ENCODE measurements around the gene MYT1. TPM values are rescaled to one million over a fixed set of nuclear protein-coding genes. Genes with fewer than 3 reads are reported as not detected.

Gene MYT1
- total and polyA plus RNA-seq, 2 of the 13 experiments (the other 11 are each of a cell fraction or from before 2014, with no cell fraction given): 0.58 to 2.5 TPM

- 0 out of 2 replicates have a peak, but pooled peaks have one; percentile 57 for TF ChIP-seq JUND (CRISPR knock-in tag; IDR thresholded peaks at IDR 0.05)
- no peak for TF ChIP-seq DDIT3 (CRISPR knock-in tag; IDR thresholded peaks at IDR 0.05)
- TF ChIP-seq ZNF576 (CRISPR knock-in tag; IDR thresholded peaks at IDR 0.05): no peak
- peak; percentile 70 for TF ChIP-seq ZNF788 (CRISPR knock-in tag; IDR thresholded peaks at IDR 0.05; ENCODE audit: borderline replicate concordance)
- TF ChIP-seq HNRNPLL (IDR thresholded peaks at IDR 0.05; ENCODE audit: low read depth, low read length, poor library complexity, severe bottlenecking): no peak
- TF ChIP-seq ATM (IDR thresholded peaks at IDR 0.05; ENCODE audit: borderline replicate concordance): no peak
- no peak for TF ChIP-seq ISL2 (CRISPR knock-in tag; IDR thresholded peaks at IDR 0.05)
- no peak for TF ChIP-seq ZSCAN29 (CRISPR knock-in tag; conservative IDR thresholded peaks at IDR 0.05)
- TF ChIP-seq NFRKB (IDR thresholded peaks at IDR 0.05): no peak
- no peak for TF ChIP-seq FOXA1 (IDR thresholded peaks at IDR 0.05)
- TF ChIP-seq FOXA1 (CRISPR knock-in tag; IDR thresholded peaks at IDR 0.05): no peak
- no peak for TF ChIP-seq ZNF431 (CRISPR knock-in tag; IDR thresholded peaks at IDR 0.05; ENCODE audit: borderline replicate concordance, low read depth)
- peak; percentile 61; the same call in 1 of the 2 replicates for TF ChIP-seq ZFP91 (CRISPR knock-in tag; IDR thresholded peaks at IDR 0.05; ENCODE audit: borderline replicate concordance)
- TF ChIP-seq ETV6 (CRISPR knock-in tag; conservative IDR thresholded peaks at IDR 0.05): no peak
- no peak for TF ChIP-seq DNMT1 (CRISPR knock-in tag; IDR thresholded peaks at IDR 0.05)
- TF ChIP-seq ZNF747 (CRISPR knock-in tag; IDR thresholded peaks at IDR 0.05; ENCODE audit: borderline replicate concordance): 0 out of 2 replicates have a peak, but pooled peaks have one; percentile 43
- peak; percentile 71; the same call in 1 of the 2 replicates for TF ChIP-seq NR1H2 (CRISPR knock-in tag; IDR thresholded peaks at IDR 0.05; ENCODE audit: borderline replicate concordance, low read depth)
- no peak for TF ChIP-seq RORA (CRISPR knock-in tag; IDR thresholded peaks at IDR 0.05)
- no peak for TF ChIP-seq MAZ (IDR thresholded peaks at IDR 0.05; ENCODE audit: borderline replicate concordance, low read depth, low read length)
- TF ChIP-seq MAZ (CRISPR knock-in tag; IDR thresholded peaks at IDR 0.05; ENCODE audit: low read depth): no peak; the same call in 1 of the 2 replicates
- no peak for TF ChIP-seq ZNF670 (CRISPR knock-in tag; IDR thresholded peaks at IDR 0.05; ENCODE audit: borderline replicate concordance)
- TF ChIP-seq ZNF354B (CRISPR knock-in tag; IDR thresholded peaks at IDR 0.05): no peak
- TF ChIP-seq NKX3-1 (CRISPR knock-in tag; IDR thresholded peaks at IDR 0.05): no peak
- TF ChIP-seq ZKSCAN8 (CRISPR knock-in tag; IDR thresholded peaks at IDR 0.05; ENCODE audit: borderline replicate concordance): no peak
- TF ChIP-seq ZBTB25 (CRISPR knock-in tag; IDR thresholded peaks at IDR 0.05): no peak
- peak; percentile 71; the same call in 1 of the 2 replicates for TF ChIP-seq ZNF280B (CRISPR knock-in tag; IDR thresholded peaks at IDR 0.05; ENCODE audit: borderline replicate concordance)
- no peak for TF ChIP-seq RFX5 (IDR thresholded peaks at IDR 0.05; ENCODE audit: low read depth, low read length)
These were observed 70.1 kb downstream of the MYT1 start (continued) for GRCh38 chr20:64234291-64234791.

Measured in HepG2 (cell line).